AG04450 (cell line): ENCODE data around the gene PCSK6. TPM values are rescaled to one million over a fixed set of nuclear protein-coding genes. Genes with fewer than 3 reads are reported as not detected.

Source experiments
- CTCF ChIA-PET: fragments of 300-600, 350-600 bp; formaldehyde crosslinking; extraction: SDS; loops from one replicate; lab custom pipeline; 2022; ENCODE audit warnings: antibody characterized with exemption, inconsistent platforms; lab: Charles Lee
- POLR2A ChIA-PET: fragments of 350-600 bp; formaldehyde crosslinking; extraction: SDS; loops from one replicate; lab custom pipeline; 2021; ENCODE audit warnings: antibody characterized with exemption, inconsistent platforms; lab: Yijun Ruan, JAX
- DNase-seq: peaks from one replicate; pipeline ENCODE4 v3.0.0-alpha.2; 2011; ENCODE audit warnings: low read depth, low spot score
- H3K27ac ChIP-seq: one replicate; pipeline ENCODE4 v1.5.1; 2012; ENCODE audit warnings: low read depth, low read length, control low read depth
- H3K27me3 ChIP-seq: one replicate; pipeline ENCODE4 v1.6.0; 2012; ENCODE audit warnings: low read length; ENCODE audit not compliant: control insufficient read depth, insufficient read depth
- H3K4me3 ChIP-seq: 2 replicates; pipeline ENCODE4 v1.5.1; 2011; ENCODE audit warnings: mild to moderate bottlenecking, low read depth, low read length, control low read depth
- H3K9me3 ChIP-seq: 2 replicates; pipeline ENCODE4 v1.5.1; 2012; ENCODE audit warnings: low read length; ENCODE audit not compliant: control insufficient read depth, insufficient read depth
- polyA plus RNA-seq: library from polyadenylated mRNA; depleted of rRNA; stranded (reverse); fragments of >200 nt; gene quantifications from 2 replicates; pipeline ENCODE4 v1.2.3, GENCODE V29; 2011
- TF ChIP-seq, protein P1 (sequence below): IDR thresholded peaks from 2 replicates; pipeline ENCODE4 v1.5.1; 2011; ENCODE audit warnings: low read depth, low read length, control low read depth, inconsistent platforms

Gene PCSK6
- polyA plus RNA-seq, 1 experiment = 0.06 TPM

DNA sequence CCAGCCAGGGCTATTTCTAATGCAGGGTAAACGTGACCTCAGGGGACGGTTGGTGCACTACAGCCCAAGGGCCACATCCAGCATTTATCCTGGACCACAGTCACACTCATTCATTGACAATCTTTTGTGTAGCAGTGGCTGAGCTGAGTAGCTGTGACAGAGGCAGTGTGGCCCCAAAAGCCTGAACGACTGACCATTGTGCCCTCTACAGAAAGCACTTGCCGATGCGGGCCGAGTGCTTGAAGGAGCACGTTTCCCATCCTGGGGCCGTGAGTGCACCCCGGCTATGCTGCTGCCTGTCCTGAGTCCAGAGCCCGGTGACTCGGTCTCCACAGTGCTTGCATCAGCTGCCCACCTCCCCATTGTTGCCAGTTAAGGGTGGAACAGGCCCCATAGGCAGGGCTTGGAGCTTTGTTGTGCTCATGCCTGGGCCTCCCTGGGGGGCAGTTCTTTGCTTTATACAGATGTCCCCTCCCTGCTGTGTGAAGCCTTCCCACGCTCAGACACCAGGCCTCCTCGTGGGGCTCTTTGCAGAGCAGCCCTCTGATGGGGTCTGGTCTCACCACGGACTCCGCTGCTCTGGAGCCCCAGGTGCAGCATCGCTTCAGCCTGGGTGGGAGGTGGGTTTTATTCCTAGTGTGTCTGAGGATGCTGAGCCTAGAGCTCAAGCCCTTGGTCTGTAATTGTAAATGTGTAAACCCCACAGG, 181.5 kb downstream of the PCSK6 start:
- TF ChIP-seq, protein P1, sequence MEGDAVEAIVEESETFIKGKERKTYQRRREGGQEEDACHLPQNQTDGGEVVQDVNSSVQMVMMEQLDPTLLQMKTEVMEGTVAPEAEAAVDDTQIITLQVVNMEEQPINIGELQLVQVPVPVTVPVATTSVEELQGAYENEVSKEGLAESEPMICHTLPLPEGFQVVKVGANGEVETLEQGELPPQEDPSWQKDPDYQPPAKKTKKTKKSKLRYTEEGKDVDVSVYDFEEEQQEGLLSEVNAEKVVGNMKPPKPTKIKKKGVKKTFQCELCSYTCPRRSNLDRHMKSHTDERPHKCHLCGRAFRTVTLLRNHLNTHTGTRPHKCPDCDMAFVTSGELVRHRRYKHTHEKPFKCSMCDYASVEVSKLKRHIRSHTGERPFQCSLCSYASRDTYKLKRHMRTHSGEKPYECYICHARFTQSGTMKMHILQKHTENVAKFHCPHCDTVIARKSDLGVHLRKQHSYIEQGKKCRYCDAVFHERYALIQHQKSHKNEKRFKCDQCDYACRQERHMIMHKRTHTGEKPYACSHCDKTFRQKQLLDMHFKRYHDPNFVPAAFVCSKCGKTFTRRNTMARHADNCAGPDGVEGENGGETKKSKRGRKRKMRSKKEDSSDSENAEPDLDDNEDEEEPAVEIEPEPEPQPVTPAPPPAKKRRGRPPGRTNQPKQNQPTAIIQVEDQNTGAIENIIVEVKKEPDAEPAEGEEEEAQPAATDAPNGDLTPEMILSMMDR = no peak
- no peak for DNase-seq
- POLR2A ChIA-PET = no interaction called here

GRCh38 chr15:101307048-101307896, 182.2 kb downstream of the PCSK6 start:
- ChIA-PET POLR2A (no interaction called here), CTCF (interaction anchor here (12.0 kb wide), 1 partner anchor 332 kb away, joined by 232 read pairs; no protein-coding TSS in a partner anchor)
- H3K9me3 ChIP-seq = no peaks in the 10 kb centered on the region; the same call in 1 of the 2 replicates
- DNase-seq = no peak
- H3K27me3 ChIP-seq = peaks cover 2% of the 10 kb centered on the region
- TF ChIP-seq, protein P1 = no peak
- no peak overlapping the region for H3K4me3 ChIP-seq
- no peak overlapping the region for H3K27ac ChIP-seq

More for the DNA sequence above, 181.5 kb downstream of the PCSK6 start:
- H3K27ac ChIP-seq = no peak overlapping the region
- peaks cover 2% of the 10 kb centered on the region for H3K27me3 ChIP-seq
- H3K9me3 ChIP-seq = no peaks in the 10 kb centered on the region; the same call in 1 of the 2 replicates
- no peak overlapping the region for H3K4me3 ChIP-seq
- CTCF ChIA-PET = no interaction called here

DNA sequence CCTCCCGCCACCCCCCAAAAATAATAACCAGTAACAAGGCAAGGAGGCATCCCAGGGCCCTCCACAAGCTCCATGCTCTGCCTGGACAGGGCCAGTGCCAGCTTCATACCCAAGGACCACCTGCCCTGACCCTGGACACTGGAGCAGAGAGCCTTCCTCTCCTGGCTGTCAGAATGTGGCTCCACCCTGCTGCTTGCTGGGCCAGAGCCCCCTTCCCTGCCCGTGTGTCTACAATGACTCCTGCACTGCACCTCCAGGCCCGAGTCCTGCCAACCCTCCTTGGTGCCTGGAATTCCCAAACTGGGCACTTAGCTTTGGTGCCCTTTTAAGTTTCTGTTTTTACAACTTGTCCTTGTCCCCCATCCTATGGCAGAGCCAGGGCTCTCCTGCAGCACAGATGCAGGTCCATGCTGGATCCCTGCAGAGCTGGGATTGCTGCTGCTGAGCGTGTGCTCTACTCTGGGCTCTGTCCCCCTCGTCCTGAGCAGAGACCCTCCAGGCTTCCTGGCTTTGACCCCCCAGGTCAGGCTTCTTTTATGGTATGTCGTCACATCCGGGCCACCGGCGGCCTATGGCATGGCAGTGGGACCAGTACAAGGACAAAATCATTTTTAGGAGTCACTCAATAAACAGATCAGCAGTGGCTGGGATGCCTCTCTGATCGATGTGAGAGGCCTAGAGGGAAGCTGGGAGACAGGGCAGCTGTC, 183.0 kb downstream of the PCSK6 start:
- H3K27me3 ChIP-seq = peaks cover 2% of the 10 kb centered on the region
- ChIA-PET CTCF (interaction anchor here (12.0 kb wide), 1 partner anchor 333 kb away, joined by 232 read pairs; no protein-coding TSS in a partner anchor), POLR2A (no interaction called here)
- TF ChIP-seq, protein P1 = no peak
- no peak for DNase-seq
- no peak overlapping the region for H3K27ac ChIP-seq
- no peaks in the 10 kb centered on the region; the same call in 1 of the 2 replicates for H3K9me3 ChIP-seq
- no peak overlapping the region for H3K4me3 ChIP-seq

DNA sequence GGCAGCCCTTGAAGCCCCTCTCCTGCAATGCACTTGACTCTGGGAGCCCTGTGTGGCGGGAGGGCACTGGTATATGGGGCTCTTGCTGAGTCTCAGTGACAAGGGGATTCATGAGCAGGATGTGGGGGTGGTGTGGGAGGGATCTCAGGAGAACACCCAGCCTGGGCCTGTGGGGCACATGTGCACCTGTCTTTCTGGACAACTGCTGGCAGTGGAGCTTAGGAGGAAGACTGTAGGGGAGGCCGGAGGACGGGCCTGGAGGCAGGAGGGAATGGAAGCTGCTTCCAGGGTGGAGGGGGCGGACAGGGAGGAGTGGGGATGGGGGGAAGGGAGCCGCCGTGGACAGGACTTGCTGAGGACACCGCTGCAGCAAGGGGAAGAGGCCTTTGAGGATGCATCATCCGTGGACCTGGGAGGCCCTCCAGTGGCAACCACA, 183.7 kb downstream of the PCSK6 start:
- DNase-seq = no peak
- peaks cover 4% of the 10 kb centered on the region for H3K27me3 ChIP-seq
- no peak overlapping the region for H3K27ac ChIP-seq
- no peaks in the 10 kb centered on the region; the same call in 1 of the 2 replicates for H3K9me3 ChIP-seq
- no peak overlapping the region for H3K4me3 ChIP-seq
- TF ChIP-seq, protein P1 = no peak
- CTCF ChIA-PET = interaction anchor here (12.0 kb wide), 1 partner anchor 334 kb away, joined by 232 read pairs; no protein-coding TSS in a partner anchor
- POLR2A ChIA-PET = no interaction called here
